Tongue (tissue), 2 donors: ENCODE results near the gene NCBP2. TPM values are rescaled to one million over a fixed set of nuclear protein-coding genes. Genes with fewer than 3 reads are reported as not detected.

Source experiments
- DNase-seq: peaks from one replicate; pipeline ENCODE4 v3.0.0-alpha.2; 2015
- total RNA-seq: library from RNA; depleted of rRNA; stranded (reverse); fragments of >200 nt; gene quantifications from one replicate; pipeline ENCODE4 v1.2.3, GENCODE V29; 2014

The NCBP2 gene
- 45.7 TPM for total RNA-seq

DNA sequence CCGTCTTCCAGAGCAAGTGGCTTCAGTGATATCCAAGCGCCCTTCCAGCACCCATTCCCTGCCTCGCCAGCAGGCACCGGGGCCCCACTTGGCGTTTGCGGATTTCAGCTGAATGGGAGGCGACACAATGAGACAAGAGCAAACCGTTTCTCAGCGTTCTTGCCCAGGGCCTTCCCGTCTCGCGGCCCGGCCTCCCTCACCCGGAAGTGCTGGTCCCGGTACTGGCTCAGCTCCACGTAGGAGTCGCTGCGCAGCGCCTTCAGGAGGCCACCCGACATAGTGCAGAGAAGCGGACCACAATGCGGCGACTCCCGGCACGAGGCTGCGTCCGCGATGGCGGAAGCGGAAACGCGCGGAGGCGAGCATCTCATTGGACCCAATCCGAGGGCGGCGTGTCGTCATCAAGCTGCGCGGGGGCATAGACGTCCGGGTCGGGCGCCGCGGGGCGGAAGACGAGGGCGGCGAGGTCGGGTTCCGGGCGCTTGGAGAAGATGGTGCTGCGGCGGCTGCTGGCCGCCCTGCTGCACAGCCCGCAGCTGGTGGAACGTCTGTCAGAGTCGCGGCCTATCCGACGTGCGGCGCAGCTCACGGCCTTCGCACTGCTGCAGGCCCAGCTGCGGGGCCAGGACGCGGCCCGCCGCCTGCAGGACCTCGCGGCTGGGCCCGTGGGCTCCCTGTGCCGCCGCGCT, at the start of gene NCBP2:
TSS of gene NCBP2 (minus strand) at position 303 of the 689 bp plus-strand sequence. CDS start at position 278, 25 bp downstream.
- DNase-seq, result peak; percentile 99

DNA sequence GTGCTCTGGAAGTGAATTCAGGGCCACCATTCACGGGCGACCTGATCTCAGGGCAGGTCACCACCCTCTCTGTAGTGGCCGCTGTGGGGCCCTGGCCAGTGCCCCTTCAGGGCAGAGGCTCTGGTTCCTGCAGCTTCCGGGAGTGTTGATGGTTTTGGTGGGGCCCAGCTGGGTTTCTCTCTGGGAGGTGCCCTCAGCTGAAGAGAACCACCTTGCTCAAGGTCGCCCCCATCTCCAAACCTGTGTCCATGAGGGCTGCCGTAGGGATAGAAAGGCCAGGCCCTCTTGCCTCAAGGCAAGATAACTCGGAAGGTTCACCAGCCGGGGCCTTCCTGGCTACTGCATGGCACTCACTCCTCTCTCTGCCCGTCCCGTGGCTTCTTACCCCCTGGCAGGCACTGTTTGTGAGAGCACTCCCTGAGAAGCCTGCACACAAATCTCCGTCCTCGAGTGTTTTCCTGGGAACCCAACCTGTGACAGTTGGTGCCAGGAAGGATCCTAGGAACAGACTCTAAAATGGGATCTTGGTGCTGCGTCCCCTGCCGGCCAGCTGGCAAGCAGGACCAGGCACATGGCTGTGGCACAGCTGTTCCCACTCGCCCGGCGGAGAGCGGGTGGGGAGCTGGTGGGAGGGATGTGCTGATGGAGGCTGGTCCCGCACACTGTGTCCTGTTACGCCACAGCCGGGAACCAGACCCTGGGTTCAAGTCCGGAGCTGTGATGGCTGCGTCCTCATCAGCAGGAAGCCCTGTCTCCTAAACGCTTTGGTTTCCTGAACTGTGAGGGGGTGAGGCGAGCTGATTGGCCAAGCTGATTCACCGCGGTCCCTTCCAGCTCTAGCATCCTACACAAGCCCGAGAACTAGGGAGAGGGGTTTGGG, 49.5 kb upstream of the NCBP2 start:
- peak; percentile 54 for DNase-seq

DNA sequence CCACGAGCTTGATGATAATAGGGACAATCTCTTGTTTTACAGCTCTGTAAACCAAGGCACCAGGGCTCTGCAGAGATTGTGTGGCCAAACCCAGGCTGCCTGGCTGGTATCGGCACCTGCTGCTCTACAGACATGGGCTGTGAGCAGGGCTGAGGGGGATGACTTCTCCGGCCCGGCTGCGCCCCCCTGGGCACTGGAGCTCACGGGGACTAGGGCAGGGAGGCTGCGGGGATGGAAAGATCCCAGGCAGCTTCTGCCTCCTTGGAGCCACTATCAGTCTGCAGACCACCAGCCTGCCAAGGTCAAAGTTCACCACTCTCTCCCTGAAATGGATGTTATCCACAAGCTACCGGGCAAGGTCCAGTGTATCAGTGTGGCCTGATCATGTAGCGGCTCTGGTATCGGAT, 48.3 kb upstream of the NCBP2 start:
- DNase-seq, result no peak

DNA sequence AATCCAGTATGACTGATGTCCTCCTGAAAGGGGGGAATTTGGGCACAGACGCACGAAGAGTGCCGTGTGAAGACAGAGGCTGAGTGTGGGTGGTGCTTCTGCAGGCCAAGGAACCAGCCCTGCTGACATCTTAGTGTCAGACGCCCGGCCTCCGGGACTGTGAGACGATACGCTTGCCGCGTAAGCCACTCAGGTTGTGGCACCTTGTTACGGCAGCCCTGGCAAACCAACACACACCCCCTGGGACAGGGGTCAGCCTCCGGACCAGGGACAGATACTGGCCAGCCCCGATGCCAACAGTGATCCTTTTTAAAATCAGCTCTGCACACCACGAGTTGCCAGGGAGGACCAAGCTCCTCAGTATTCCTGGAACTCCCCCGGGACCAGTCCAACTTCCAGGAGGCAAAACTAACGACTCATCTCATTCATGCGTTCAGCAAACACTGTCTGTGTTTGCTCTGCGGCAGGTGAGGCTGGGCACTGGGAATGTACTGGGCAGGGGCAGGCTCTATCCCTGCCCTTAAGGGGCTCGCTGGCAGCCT, 47.5 kb upstream of the NCBP2 start:
- DNase-seq, result no peak

DNA sequence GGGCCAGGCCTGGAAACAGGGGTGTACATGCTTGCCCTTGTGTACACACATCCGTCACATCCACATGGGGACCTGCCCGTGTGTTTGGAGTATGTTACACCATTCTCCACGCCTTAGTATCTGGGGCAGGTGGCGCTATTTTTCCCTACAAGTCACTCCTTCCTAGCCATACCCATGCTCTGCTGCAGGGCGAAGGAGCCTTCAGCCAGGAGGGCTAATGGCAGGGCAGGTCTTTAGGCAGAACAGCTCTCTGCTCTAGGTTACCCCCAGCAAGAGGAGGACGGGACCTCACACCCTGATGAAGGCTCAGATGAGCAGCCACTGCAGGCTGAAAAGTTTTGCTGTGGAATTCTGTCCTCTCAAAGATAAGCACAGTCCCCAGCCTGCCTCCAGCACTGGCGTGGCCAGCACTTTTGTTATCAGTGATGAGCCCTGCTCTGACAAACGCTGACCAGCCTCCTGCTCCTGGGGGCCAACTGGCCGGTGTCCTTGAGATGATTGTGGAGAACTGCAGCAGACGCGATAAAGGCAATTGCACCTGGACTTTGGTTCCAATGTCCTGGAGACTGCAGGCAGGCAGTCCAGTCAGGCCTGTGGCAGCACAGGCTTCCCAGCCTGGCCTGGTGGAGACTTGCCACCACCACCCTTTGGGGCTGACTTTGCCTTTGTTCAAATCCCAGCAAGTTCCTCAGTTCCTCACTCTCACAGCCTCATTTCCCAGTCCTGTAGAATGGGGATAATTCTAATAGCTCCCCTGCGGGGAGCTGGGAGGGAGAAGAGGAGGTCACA, 46.1 kb upstream of the NCBP2 start:
- no peak for DNase-seq

DNA sequence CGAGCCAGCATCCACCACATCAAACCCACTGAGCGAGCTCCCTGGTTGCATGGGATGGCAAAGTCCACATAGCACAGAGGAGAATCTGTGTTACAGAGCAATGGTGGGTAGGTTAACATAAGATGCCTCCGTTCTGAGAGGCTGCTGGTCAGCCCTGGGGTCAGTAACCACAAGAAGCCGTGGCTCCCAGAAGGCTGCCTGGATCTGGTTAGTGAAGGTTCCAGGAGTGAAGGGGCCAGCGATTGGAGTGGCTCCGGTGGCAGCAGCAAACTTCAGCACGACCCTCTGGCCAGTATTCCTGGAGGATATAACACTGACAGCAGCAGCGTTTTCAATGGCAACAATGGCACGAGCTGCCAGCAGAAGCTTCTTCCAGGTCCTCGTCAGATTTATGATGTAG, 44.7 kb upstream of the NCBP2 start:
- DNase-seq, result no peak

DNA sequence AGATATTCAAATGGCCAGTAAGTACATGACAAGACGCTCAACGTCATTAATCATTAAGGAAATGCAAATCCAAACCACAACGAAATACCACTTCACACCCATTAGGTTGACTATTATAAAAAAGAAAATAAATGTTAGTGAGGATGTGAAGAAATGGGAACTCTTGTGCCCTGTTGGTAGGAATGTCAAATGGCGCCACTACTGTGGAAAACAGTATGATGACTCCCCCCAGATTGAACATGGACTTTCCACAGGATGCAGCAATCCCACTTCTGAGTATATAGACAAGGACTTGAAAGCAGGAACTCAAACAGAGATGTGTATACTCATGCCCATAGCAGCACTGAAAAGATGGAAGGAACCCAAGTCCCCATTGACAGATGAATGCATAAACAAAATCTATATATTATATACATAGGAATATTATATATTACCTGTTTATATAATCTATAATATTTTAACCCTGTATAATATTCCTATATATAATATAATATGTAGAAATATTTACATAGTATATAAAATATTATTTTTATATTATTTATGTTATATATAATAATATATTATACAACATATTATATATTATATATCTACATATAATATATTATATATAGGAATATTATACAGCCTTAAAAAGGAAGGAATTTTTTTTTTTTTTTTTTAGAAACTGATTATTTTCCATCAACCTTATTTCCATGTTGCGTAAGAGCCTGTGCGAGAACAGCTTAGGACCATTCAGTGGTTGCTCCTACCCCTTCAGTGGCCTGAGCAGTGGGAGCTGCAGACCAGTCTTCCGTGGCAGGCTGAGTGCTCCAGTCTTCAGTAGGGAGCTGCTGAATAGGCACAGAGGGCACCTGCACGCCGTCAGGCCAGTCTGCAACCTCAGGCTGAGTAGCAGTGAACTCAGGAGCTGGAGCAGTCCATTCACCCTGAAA, 43.9 kb upstream of the NCBP2 start:
- no peak for DNase-seq

DNA sequence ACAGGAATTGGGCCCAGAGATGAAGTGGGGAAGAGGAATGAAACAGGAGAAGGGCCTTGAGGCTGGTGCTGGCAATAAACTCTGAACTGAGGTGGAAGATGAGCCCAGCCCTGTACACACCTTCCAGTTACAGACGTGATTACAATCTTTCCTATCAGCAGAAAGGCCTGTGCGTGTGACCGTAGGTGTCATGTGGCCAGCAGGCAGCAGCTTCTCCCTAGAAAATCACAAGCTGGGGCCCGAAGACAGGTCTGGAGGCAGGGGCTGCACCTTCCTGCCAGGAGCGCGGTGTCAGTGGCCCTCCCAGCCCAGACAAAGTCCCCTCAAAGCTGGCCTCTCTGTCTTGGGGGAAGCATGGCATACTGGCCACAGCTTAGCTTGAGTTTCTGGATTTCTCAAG, 43.0 kb upstream of the NCBP2 start:
- DNase-seq, result no peak

DNA sequence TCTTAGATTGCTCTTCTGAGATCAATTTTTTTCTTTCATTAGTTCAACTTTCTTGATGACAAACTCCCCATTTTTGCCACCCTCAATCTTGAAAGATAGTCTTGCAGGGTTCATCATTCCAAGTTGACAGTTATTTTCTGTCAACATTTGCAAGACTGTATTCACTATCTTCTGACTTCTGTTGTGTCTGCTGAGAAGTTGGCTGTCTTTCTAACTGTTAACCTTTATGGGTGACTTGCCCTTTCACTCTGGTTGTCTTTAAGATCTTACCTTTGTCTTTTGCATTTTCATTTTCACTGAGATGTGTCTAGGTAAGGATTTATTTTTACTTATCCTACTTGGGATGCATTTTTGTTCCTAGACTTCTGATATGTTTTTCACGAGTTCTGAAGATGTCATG, 40.9 kb upstream of the NCBP2 start:
- no peak for DNase-seq

DNA sequence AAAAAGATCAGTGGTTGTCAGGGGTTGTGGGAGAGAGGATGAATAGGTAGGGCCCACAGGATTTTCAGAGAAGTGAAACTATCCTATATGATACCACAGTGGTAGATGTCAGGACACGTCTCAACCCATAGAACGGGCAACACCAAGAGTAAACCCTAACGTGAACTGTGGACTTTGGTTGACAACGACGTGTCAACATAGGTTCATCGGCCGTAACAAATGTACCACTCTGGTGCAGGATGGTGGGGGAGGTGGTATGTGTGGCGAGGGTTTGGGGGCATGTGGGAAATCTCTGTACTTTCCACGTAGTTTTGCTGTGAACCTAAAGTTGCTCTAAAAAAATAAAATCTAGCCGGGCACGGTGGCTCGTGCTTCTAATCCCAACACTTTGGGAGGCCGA, 39.3 kb upstream of the NCBP2 start:
- DNase-seq, result no peak

DNA sequence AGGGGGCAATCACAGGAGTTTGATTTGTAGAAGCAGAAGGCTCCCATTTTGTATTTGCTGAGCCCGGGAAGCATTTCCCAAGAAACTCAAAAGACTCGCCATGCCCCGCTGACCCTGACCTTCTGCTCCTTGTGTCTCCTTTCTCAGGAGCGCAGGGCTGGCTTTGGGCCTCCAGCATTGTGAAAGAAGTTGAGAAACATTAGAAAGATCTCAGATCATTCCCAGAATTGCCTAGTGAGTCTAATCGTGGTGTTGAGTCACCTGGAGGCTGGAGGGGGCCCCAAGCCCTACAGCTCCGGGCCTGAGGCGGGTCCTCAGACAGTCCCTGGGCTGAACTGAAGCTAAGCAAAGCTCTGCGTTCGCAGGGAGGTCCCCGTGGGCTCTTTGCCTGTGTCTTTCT, 37.2 kb upstream of the NCBP2 start:
- DNase-seq, result no peak

DNA sequence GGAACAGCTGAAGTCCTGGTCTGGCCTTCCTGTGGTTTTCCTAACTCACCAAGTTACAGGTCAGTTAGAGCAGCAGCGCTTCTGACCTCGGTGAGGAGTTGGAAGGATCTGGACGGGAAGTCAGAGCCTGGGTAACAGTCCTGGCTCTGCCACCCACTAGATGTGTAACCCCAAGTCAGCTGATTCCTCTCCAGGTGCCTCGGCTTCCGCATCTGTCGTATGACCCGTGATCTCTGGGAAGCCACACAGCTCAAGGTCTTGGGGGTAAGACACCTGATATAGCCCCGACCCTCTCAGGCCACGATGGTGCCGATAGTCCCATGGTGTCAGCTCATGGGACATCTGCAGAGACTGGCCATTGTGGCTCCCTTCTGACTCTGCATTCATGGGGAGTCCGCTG, 34.6 kb upstream of the NCBP2 start:
- no peak for DNase-seq

DNA sequence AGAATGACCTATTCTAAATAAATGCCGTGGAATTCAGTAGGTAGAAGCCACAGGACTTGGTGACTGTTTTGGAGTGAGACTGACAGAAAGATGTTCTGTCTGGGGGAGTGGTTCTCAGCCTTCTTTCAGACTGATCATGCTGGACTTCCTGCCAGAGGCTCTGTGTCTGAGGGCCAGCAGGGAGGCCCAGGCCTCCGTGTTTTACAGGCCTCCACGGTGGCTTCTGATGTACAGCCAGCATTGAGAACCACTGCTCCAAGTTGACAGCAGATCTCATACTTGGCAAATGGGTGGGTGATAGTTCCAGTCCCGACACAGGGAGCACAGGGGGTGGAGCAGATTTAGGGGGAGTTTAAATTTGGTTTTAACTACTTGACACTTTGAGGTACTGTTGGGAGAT, 33.0 kb upstream of the NCBP2 start:
- DNase-seq, result no peak

DNA sequence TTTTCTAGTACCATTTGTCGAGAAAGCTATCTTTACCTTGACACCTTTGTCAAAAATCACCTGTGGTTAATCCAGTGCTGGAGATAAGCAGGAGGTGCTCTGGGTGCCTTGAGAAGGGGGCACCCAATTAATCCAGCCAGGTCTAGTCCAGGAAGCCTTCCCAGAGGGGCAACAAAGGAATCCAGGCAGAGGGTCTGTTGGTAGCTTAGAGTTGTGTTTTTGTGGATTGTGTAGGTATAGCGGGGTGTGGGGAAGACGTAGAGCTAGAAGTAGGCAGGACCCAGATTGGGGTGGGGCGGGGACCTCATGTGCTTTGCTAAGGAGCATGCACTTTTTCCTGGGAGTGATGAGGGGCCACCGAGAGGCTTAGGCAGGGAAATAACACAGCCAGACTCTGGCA, 32.3 kb upstream of the NCBP2 start:
- no peak for DNase-seq

DNA sequence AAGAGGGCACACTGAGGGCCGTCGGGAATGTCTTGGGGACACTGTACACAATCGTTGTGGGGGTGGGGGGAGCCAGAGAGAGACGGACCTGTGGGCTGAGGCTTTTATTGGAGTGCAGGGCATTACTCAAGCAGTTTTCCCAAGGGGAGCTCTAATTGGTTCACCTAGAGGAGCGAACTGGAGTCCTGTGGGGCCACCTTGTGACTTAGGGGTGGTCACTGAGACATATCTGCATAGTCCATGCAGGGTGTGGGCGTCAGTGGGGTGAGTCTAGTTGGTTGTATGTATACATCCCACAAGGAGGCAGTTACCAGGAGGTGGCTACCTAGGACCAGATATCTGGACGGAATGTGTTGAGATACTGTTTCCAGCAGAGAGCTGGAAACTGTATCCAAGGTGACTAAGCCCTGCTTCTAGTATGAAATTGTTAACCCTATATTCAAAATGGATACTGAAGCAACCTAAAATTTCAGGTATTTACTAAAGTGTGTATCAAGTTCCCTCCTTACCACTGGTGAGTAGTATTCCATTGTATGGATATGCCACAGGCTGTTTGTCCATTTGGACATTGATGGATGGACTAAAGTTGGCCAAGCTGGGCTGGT, 28.9 kb upstream of the NCBP2 start:
- no peak for DNase-seq

DNA sequence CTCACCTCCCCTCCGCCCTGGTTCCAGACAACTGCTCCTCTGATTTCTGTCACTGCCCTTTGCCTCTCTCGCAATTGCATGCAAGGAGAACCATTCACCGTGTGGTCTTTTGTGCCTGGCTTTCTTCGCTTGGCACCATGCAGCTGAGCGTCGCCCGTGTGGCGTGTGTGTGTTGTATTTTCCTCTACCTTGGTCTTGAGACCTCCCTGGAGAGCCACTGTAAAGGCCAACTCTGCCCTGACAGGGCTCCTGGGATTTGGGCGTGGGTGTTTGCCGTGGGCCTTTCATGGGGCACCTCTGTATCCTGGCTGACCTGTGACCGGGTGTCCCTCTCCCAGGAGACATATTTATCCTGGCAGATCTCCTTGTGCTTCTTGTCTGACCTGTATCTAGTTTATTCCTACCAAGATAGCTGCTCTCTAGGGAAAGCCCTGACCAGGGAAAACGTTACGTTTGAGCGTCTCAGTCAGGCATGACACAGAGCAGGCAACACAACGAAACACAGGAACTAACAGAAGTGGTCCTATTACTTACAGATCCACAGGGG, 28.3 kb upstream of the NCBP2 start:
- DNase-seq, result no peak

DNA sequence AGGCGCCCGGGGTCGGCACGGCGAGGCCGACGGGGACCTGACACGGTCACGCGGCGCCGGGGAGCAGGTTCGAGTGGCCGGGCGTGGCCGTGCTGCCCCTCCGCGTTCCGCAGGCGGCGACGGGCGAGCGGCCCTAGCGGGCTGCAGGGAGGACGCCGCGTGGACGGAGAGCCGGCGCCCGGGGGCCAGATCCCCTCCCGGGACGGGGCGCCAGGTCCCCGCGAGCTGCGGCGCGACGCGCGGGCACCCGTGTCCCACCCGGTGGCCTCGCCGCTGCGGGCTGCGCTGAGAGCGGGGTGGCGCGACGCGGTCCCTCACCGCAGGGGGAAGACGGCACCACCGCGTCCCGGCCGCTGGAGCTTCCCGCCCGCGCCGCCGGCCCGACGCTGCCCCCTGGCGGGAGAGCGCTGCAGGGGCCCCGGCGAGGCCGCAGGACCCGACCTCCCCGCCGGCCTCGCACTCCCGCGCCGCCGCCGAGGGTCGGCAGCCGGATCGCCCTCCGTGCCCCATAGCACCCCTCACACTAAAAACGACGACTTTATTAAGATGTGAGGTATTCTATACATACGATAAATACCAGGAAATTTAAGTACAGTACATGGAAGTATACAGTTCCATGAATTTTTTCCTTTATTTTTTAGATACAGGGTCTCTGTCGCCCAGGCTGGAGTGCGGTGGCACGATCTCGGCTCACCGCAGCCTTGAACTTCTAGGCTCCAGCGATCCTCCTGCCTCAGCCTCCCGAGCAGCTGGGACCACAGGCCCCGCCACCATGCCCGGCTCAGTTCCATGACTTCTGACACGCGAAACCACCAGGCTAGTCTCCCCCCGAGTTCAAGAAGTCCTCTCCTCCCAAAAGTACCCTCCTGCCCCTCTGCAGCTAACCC, 27.6 kb upstream of the NCBP2 start:
- DNase-seq, result peak; percentile 71

DNA sequence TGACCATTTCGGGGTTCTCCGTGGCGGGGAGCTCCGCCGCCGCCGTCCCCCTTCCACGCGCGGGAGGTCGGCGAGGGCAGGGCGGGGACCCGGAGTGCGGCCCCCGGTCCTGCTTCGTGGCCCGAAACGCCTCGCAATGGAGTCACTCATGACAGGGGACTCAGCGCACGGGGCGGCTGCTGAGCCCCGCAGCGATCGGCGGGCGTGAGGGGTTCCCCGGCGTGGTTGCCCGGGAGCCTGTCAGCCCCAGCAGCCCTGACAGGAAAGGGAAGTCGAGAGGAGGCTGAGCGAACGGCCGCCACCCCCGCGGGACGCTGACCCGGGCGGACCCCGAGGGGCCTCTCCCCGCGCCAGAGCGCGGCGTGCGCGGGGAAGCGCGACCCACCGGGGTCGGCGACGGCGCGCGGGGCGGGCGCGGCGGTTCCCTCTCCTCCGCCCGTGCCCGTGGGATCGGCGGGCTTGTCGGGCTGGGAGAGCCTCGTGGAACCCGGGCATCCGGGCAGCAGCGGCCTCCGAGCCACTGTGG, 26.9 kb upstream of the NCBP2 start:
- peak; percentile 15 for DNase-seq
